ENCODE measurements around the gene AJAP1. TPM values are rescaled to one million over a fixed set of nuclear protein-coding genes. Genes with fewer than 3 reads are reported as not detected.
"Not testable (repeated sequence)": the region's sequence is repeated elsewhere in the genome, so short reads cannot be mapped to it uniquely, and the experiment has no call there.

Gene AJAP1
- total and polyA plus RNA-seq, 2 donors (not counting 1 experiment from before 2014, with no cell fraction given): 0.01 TPM; not detected in 1

GRCh38 chr1:4664095-4664494 lies 9.7 kb downstream of the AJAP1 start:
- Histone ChIP-seq H3K4me3 (replicated peaks in 1 of 4; ENCODE audit: control extremely low read depth in 1 of 4, insufficient read depth in 1 of 4, low read depth in 3 of 4, low read length in 4 of 4) (no peak overlapping the region), H3K79me2 (ENCODE audit: control insufficient read depth, insufficient read depth, low read length) (no peaks in the 10 kb centered on the region), H3K9ac (ENCODE audit: insufficient read depth, low read length) (no peak overlapping the region), H3K27me3 (ENCODE audit: control insufficient read depth, insufficient read depth, low read length) (no peaks in the 10 kb centered on the region), H3K9me3 (ENCODE audit: control insufficient read depth, insufficient read depth, low read depth, low read length) (no peaks in the 10 kb centered on the region), H3K36me3 (ENCODE audit: control insufficient read depth, insufficient read depth, low read length) (no peaks in the 10 kb centered on the region), H3K4me1 (ENCODE audit: control insufficient read depth, extremely low read depth, insufficient read depth, low read length) (no peaks in the 10 kb centered on the region), H3K4me2 (ENCODE audit: extremely low read depth, insufficient read depth, low read length) (no peak overlapping the region), H2AFZ (ENCODE audit: low read length) (no peak overlapping the region), H3K27ac (ENCODE audit: insufficient read depth, low read length) (no peak overlapping the region), H4K20me1 (ENCODE audit: control insufficient read depth, extremely low read depth, insufficient read depth, low read length) (no peaks in the 10 kb centered on the region)
- no peak for TF ChIP-seq CTCF (conservative IDR thresholded peaks at IDR 0.05 in 1 of 2, IDR thresholded peaks at IDR 0.05 in 1 of 2; ENCODE audit: low read depth in 1 of 2, low read length in 2 of 2)
- TF ChIP-seq EZH2 (IDR thresholded peaks at IDR 0.05; ENCODE audit: low read length, missing control alignments): no peak
- no peak for DNase-seq (ENCODE audit: low read depth in 2 of 2)

- Histone ChIP-seq H3K9me3 (ENCODE audit: control insufficient read depth, insufficient read depth, low read depth, low read length) (no peaks in the 10 kb centered on the region), H3K4me3 (replicated peaks in 1 of 4; ENCODE audit: control extremely low read depth in 1 of 4, insufficient read depth in 1 of 4, low read depth in 3 of 4, low read length in 4 of 4) (no peak overlapping the region), H2AFZ (ENCODE audit: low read length) (no peak overlapping the region), H3K9ac (ENCODE audit: insufficient read depth, low read length) (no peak overlapping the region), H3K79me2 (ENCODE audit: control insufficient read depth, insufficient read depth, low read length) (no peaks in the 10 kb centered on the region), H3K36me3 (ENCODE audit: control insufficient read depth, insufficient read depth, low read length) (no peaks in the 10 kb centered on the region), H3K4me1 (ENCODE audit: control insufficient read depth, extremely low read depth, insufficient read depth, low read length) (no peaks in the 10 kb centered on the region), H3K27ac (ENCODE audit: insufficient read depth, low read length) (no peak overlapping the region), H3K4me2 (ENCODE audit: extremely low read depth, insufficient read depth, low read length) (no peak overlapping the region), H3K27me3 (ENCODE audit: control insufficient read depth, insufficient read depth, low read length) (no peaks in the 10 kb centered on the region), H4K20me1 (ENCODE audit: control insufficient read depth, extremely low read depth, insufficient read depth, low read length) (no peaks in the 10 kb centered on the region)
- DNase-seq (ENCODE audit: low read depth in 2 of 2): no peak
- TF ChIP-seq CTCF (conservative IDR thresholded peaks at IDR 0.05 in 1 of 2, IDR thresholded peaks at IDR 0.05 in 1 of 2; ENCODE audit: low read depth in 1 of 2, low read length in 2 of 2): no peak
- TF ChIP-seq EZH2 (IDR thresholded peaks at IDR 0.05; ENCODE audit: low read length, missing control alignments): no peak
Measured at GRCh38 chr1:4664606-4665005, 10.2 kb downstream of the AJAP1 start.

- no peaks in the 10 kb centered on the region for H3K27me3 ChIP-seq (ENCODE audit: control insufficient read depth, insufficient read depth, low read length)
- H3K27ac ChIP-seq (ENCODE audit: insufficient read depth, low read length): no peak overlapping the region
- H4K20me1 ChIP-seq (ENCODE audit: control insufficient read depth, extremely low read depth, insufficient read depth, low read length): no peaks in the 10 kb centered on the region
- H3K9ac ChIP-seq (ENCODE audit: insufficient read depth, low read length): no peak overlapping the region
- DNase-seq (ENCODE audit: low read depth in 2 of 2): no peak
- no peaks in the 10 kb centered on the region for H3K9me3 ChIP-seq (ENCODE audit: control insufficient read depth, insufficient read depth, low read depth, low read length)
- no peaks in the 10 kb centered on the region for H3K36me3 ChIP-seq (ENCODE audit: control insufficient read depth, insufficient read depth, low read length)
- H2AFZ ChIP-seq (ENCODE audit: low read length): no peak overlapping the region
- H3K4me2 ChIP-seq (ENCODE audit: extremely low read depth, insufficient read depth, low read length): no peak overlapping the region
- H3K79me2 ChIP-seq (ENCODE audit: control insufficient read depth, insufficient read depth, low read length): no peaks in the 10 kb centered on the region
- no peaks in the 10 kb centered on the region for H3K4me1 ChIP-seq (ENCODE audit: control insufficient read depth, extremely low read depth, insufficient read depth, low read length)
- no peak overlapping the region for H3K4me3 ChIP-seq (replicated peaks in 1 of 4; ENCODE audit: control extremely low read depth in 1 of 4, insufficient read depth in 1 of 4, low read depth in 3 of 4, low read length in 4 of 4)
- TF ChIP-seq CTCF (conservative IDR thresholded peaks at IDR 0.05 in 1 of 2, IDR thresholded peaks at IDR 0.05 in 1 of 2; ENCODE audit: low read depth in 1 of 2, low read length in 2 of 2) (no peak), EZH2 (IDR thresholded peaks at IDR 0.05; ENCODE audit: low read length, missing control alignments) (no peak)
Measured at GRCh38 chr1:4665456-4665855, 11.0 kb downstream of the AJAP1 start.

GRCh38 chr1:4666683-4667082 lies 12.3 kb downstream of the AJAP1 start:
- not testable (repeated sequence) for H3K27me3 ChIP-seq (ENCODE audit: control insufficient read depth, insufficient read depth, low read length); H3K4me1 ChIP-seq (ENCODE audit: control insufficient read depth, extremely low read depth, insufficient read depth, low read length); H3K9me3 ChIP-seq (ENCODE audit: control insufficient read depth, insufficient read depth, low read depth, low read length); H4K20me1 ChIP-seq (ENCODE audit: control insufficient read depth, extremely low read depth, insufficient read depth, low read length); H3K4me2 ChIP-seq (ENCODE audit: extremely low read depth, insufficient read depth, low read length); H3K27ac ChIP-seq (ENCODE audit: insufficient read depth, low read length); H3K4me3 ChIP-seq (replicated peaks in 1 of 4; ENCODE audit: control extremely low read depth in 1 of 4, insufficient read depth in 1 of 4, low read depth in 3 of 4, low read length in 4 of 4); H2AFZ ChIP-seq (ENCODE audit: low read length); H3K36me3 ChIP-seq (ENCODE audit: control insufficient read depth, insufficient read depth, low read length); H3K79me2 ChIP-seq (ENCODE audit: control insufficient read depth, insufficient read depth, low read length); H3K9ac ChIP-seq (ENCODE audit: insufficient read depth, low read length)
- DNase-seq (ENCODE audit: low read depth in 2 of 2): peak in 1 of 2 donors; percentile 74

All from fibroblast of lung (primary cell).